Thyroid gland (tissue), 4 donors: Measurements from ENCODE around the gene VPS35. TPM values are rescaled to one million over a fixed set of nuclear protein-coding genes. Genes with fewer than 3 reads are reported as not detected.
"Not testable (repeated sequence)": the region's sequence is repeated elsewhere in the genome, so short reads cannot be mapped to it uniquely, and the experiment has no call there.

Source experiments
- DNase-seq, 2 donors: peaks; one replicate each; pipeline ENCODE4 v3.0.0-alpha.2; 2019
- H3K27ac ChIP-seq, 3 donors: fragments of 200-600 bp; sonication (generic); 1 replicate in 2 of 3; 2 replicates in 1 of 3; pipeline ENCODE4 v1.5.1; 2016 to 2019; ENCODE audit warnings: mild to moderate bottlenecking in 1 of 3, moderate library complexity in 1 of 3
- H3K27me3 ChIP-seq: fragments of 200-600 bp; sonication (generic); one replicate; pipeline ENCODE4 v1.5.1; 2019
- H3K36me3 ChIP-seq, 2 donors: fragments of 200-600 bp; sonication (generic); one replicate each; pipeline ENCODE4 v1.5.1; 2016 to 2019
- H3K4me1 ChIP-seq, 2 donors: fragments of 200-600 bp; sonication (generic); one replicate each; pipeline ENCODE4 v1.5.1; 2017 to 2019
- H3K4me3 ChIP-seq, 3 donors: fragments of 200-600 bp; sonication (generic); replicated peaks in 1 of 3; 1 replicate in 2 of 3; 2 replicates in 1 of 3; pipeline ENCODE4 v1.5.1; 2016; ENCODE audit warnings: mild to moderate bottlenecking in 1 of 3
- H3K9me3 ChIP-seq: fragments of 200-600 bp; sonication (generic); one replicate; pipeline ENCODE4 v1.5.1; 2017
- POLR2A ChIP-seq, 2 donors: fragments of 450-650 bp; IDR thresholded peaks; one replicate each; pipeline ENCODE4 v1.6.1; 2017; ENCODE audit warnings: antibody characterized with exemption in 2 of 2, mild to moderate bottlenecking in 2 of 2, moderate library complexity in 1 of 2
- WGBS, 2 donors: methylation state at CpG; one replicate each; pipeline ENCODE4 v1.1.5; 2017; 5-methylcytosine and 5-hydroxymethylcytosine counted together
- intact Hi-C: fragments of 100-400 bp; cut with DNase I; formaldehyde crosslinking; loops from one replicate; pipeline ENCODE4 v1.15.1; 2023
- total RNA-seq, 4 donors: library from RNA; depleted of rRNA; stranded (reverse); fragments of >200 nt; gene quantifications; one replicate each; pipeline ENCODE4 v1.2.3, GENCODE V29; 2016
- TF ChIP-seq, protein P1 (sequence below), 6 experiments: fragments of 200-600 bp in 3 of 6; fragments of 450-650 bp in 3 of 6; sonication (generic) in 3 of 6; IDR thresholded peaks; one replicate each; pipeline ENCODE4 v1.5.1; 2016 to 2019; ENCODE audit warnings: antibody characterized with exemption in 6 of 6, mild to moderate bottlenecking in 2 of 6, inconsistent platforms in 1 of 6, moderate library complexity in 1 of 6

The VPS35 gene
- total RNA-seq, 4 donors from 2014 or later, result 52.8 to 71.6 (median 62.6) TPM

DNA sequence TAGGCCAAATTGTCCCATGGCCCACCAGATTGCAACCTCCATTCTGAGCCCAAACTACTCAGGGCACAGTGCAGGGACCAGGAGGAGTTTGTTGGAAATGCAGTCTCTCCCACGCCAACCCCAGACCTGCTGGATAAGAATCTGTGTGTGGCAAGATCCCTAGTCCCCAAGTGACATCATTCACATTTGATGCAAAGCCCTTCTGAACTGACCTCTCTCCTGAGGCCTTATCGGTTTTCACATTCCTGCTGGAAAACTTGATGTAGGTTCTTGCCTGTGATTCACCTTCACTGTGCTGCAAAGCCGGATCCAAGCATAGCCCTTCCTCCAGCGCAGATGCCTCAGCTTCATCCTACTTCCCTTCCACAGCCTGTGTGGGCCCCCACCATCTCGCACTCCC, 61.2 kb downstream of the VPS35 start:
- 93 to 95% methylated on average over 5 of the region's 5 CpGs for WGBS, 2 donors
- intact Hi-C loops, result no loop called here
- DNase-seq, result no peak

DNA sequence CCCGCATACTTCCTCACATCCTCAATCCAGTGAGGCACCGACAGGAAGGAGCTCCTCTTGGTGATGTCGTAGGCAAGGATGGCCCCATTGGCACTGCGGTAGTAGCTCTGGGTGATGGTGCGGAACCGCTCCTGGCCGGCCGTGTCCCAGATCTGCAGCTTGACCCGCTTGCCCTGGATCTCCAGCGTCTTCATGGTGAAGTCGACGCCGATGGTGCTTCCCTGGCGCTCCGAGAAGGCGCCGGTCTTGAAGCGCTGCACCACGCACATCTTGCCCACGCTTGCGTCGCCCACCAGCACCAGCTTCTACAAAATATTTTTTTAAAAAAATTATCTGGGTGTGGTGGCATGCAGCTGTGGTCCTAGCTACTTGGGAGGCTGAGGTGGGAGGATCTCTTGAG, 62.3 kb downstream of the VPS35 start:
- 93 to 94% methylated on average over 21 to 22 of the region's 22 CpGs for WGBS, 2 donors
- DNase-seq, result not testable (repeated sequence)

More for the DNA sequence above, 61.2 kb downstream of the VPS35 start:
- TF ChIP-seq, protein P1, sequence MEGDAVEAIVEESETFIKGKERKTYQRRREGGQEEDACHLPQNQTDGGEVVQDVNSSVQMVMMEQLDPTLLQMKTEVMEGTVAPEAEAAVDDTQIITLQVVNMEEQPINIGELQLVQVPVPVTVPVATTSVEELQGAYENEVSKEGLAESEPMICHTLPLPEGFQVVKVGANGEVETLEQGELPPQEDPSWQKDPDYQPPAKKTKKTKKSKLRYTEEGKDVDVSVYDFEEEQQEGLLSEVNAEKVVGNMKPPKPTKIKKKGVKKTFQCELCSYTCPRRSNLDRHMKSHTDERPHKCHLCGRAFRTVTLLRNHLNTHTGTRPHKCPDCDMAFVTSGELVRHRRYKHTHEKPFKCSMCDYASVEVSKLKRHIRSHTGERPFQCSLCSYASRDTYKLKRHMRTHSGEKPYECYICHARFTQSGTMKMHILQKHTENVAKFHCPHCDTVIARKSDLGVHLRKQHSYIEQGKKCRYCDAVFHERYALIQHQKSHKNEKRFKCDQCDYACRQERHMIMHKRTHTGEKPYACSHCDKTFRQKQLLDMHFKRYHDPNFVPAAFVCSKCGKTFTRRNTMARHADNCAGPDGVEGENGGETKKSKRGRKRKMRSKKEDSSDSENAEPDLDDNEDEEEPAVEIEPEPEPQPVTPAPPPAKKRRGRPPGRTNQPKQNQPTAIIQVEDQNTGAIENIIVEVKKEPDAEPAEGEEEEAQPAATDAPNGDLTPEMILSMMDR (IDR thresholded peaks at IDR 0.05), result no peak
- no peak for TF ChIP-seq POLR2A (IDR thresholded peaks at IDR 0.05)
- Histone ChIP-seq H3K27ac (no peak overlapping the region), H3K27me3 (no peaks in the 10 kb centered on the region), H3K36me3 (no peaks in the 10 kb centered on the region), H3K4me3 (no peak overlapping the region), H3K4me1 (no peaks in the 10 kb centered on the region), H3K9me3 (no peaks in the 10 kb centered on the region)

DNA sequence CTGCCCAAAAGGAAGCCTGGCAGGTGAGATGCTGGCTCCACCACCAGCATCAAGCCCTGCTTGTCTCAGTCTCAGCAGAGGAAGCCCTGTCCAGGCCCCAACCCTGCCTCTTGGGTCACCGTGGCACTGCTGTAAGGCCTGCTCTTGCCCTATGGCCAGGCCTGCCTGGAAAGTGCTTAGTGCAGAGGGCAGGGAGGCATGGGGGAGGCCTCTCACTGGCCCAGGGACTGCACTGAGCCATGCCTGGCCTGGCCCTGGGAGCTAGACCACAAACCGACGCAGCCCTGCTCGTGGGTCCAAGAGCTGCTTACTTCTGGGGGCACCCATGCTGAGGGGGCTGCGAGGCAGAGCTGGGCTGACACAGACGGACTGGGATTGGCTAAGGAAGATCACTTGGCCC, 64.1 kb downstream of the VPS35 start:
- H3K9me3 ChIP-seq, H3K27ac ChIP-seq, H3K36me3 ChIP-seq, H3K4me3 ChIP-seq, H3K27me3 ChIP-seq, intact Hi-C loops, DNase-seq, H3K4me1 ChIP-seq: not testable (repeated sequence)
- 89% methylated on average over 3 to 5 of the region's 6 CpGs for WGBS, 2 donors

More for the DNA sequence above, 62.3 kb downstream of the VPS35 start:
- H3K9me3 ChIP-seq, H3K27ac ChIP-seq, H3K36me3 ChIP-seq, H3K27me3 ChIP-seq, H3K4me3 ChIP-seq, H3K4me1 ChIP-seq, intact Hi-C loops: not testable (repeated sequence)

DNA sequence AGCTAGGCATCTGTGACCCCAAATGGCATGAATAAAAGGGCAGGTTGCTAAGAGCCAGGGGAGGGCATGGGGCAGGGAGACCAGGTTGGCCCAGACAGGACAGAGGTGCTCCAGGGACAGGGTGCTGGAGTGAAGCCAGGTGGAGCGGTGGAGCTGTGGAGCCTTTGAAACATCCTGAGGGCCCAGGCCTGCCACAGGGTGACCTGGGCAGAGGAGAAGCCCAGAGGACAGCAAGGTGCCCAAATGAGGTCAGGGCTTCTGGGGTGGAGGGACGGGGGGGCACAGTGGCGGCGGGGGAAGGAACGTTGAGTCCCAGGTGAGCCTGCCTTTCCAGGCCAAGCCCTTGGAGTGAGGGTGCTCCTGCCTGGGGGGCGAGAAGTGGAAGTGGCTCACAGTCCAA, 65.3 kb downstream of the VPS35 start:
- 84 to 93% methylated on average over 5 of the region's 6 CpGs for WGBS, 2 donors
- DNase-seq, intact Hi-C loops: not testable (repeated sequence)

DNA sequence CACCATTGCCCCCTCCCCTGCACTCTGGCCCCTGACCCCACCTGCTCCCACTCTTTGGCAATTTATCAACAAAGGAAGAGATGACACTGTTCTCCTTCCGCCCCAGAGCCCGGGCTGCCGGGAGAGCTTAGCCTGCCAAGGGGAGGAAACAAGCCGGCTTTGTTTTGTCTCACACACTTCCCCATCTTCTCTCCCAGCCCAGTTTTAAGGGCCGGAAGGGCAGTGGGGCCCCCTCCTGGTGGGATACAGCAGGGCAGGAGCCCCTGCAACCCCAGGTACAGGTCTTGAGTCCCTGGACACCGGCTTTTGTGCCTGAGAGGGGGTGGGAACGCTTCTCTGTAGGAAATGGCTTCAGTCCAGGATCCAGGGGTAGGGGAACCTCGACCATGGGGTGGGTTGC, 65.7 kb downstream of the VPS35 start:
- intact Hi-C loops, H3K4me1 ChIP-seq, H3K27ac ChIP-seq, H3K36me3 ChIP-seq, H3K4me3 ChIP-seq, H3K27me3 ChIP-seq, H3K9me3 ChIP-seq, DNase-seq: not testable (repeated sequence)
- WGBS, 2 donors, result no CpG with 5 or more reads among the region's 8 CpGs

More for the DNA sequence above, 65.3 kb downstream of the VPS35 start:
- H3K4me1 ChIP-seq, H3K4me3 ChIP-seq, H3K27ac ChIP-seq, H3K36me3 ChIP-seq, H3K27me3 ChIP-seq, H3K9me3 ChIP-seq: not testable (repeated sequence)

DNA sequence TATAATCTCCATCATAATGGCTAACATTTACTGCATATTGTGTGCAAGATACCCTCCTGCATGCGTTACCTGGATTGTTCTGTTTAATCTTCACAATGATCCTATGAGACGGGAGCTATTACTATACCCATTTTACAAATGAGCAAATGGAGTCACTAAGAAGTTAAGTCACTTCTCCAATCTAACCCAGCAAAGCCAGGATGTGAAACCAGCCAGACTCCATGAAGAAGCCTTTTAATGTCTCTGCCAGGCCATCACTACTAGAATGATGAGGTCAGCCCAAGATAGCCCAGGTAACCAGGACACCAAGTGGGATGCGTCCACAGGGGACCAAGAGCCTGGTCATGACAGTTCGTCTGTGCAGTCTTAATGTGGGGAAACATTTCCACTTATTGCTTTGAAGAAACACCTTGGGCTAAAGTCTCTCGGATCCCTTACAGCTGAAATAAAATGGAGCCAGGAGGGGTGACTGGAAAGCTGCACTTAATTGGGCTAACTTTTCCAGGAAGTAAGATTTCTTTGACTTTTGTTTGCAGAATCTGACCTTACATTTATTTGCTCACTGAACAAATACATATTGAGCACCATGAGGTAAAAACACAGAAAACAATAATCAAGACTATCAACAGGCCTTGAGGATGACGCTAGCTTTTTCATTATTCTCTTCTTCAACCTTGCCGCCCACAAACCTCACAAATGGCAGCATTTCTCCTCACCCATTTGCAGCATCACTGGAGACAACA, 66.9 kb downstream of the VPS35 start:
- Histone ChIP-seq H3K27ac (no peak overlapping the region), H3K36me3 (no peaks in the 10 kb centered on the region), H3K4me3 (no peak overlapping the region), H3K27me3 (no peaks in the 10 kb centered on the region), H3K9me3 (no peaks in the 10 kb centered on the region), H3K4me1 (peaks cover 0 to 5% of the 10 kb centered on the region in 2 donors)
- DNase-seq, result no peak
- WGBS, 2 donors, result 88 to 96% methylated on average over 7 of the region's 7 CpGs
- TF ChIP-seq, protein P1 (IDR thresholded peaks at IDR 0.05), result no peak
- no peak for TF ChIP-seq POLR2A (IDR thresholded peaks at IDR 0.05)
- intact Hi-C loops, result no loop called here

DNA sequence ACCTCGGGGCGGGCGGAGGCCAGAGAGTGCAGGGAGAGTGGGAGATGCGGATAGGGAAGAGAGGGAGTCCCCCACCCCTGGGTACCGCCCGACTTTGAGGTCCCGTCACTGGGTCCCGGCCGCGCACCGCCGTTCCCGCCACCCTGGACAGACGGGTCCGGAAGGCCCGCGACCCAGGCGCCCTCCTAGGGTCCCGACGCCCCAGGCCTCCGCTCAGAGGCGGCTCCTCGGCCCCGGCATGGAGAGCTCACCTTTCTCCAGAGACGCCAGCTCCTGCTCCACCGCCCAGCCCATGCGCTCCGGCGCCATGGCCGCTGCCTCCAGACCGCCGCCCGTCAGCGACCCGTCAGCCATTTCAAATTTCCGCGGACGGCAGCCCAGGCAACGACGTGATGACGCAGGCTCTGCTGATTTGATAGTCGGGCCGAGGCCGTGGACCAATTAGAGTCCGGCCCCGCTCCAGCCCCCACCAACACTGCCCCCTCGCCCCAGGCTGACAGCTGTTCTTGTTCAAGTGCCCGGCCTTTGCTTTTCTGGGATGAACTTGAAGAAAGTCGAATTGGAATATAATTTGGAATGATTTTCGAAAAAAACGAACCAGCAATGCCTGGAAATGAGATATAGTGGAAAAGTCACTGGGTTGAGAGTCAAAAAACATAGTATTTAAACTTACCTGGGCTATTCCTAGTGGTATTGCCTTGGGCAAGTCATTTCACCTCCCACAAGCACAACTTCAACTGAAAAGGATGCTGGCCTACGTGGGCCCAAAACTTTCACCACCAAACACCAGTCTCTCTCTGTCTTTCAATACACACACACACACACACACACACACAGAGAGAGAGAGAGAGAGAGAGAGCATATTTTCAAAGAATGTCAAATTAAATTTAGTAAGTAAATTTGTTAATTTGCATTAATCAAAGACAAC, 67.7 kb downstream of the VPS35 start, which contains the start of gene SHCBP1:
SHCBP1 (minus strand) TSS at position 374 of the 928 bp plus-strand sequence; CDS start at position 354, 20 bp downstream.
- no peaks in the 10 kb centered on the region for H3K9me3 ChIP-seq
- peaks cover 0 to 5% of the 10 kb centered on the region in 2 donors for H3K4me1 ChIP-seq
- WGBS, 2 donors, result 1 to 2% methylated on average over 36 to 38 of the region's 52 CpGs
- no peak for TF ChIP-seq POLR2A (IDR thresholded peaks at IDR 0.05)
- TF ChIP-seq, protein P1 (IDR thresholded peaks at IDR 0.05), result no peak
- H3K36me3 ChIP-seq, result no peaks in the 10 kb centered on the region
- H3K27ac ChIP-seq, result no peak within 1 kb of the TSS
- peak within 1 kb of the TSS; percentile 6 to 36 (median 10) for H3K4me3 ChIP-seq
- intact Hi-C loops, result no loop called here
- DNase-seq, result peak; percentile 74 to 78
- H3K27me3 ChIP-seq, result no peaks in the 10 kb centered on the region
